ENCODE measurements around the gene ARFGEF2.
"Not testable (repeated sequence)": the region's sequence is repeated elsewhere in the genome, so short reads cannot be mapped to it uniquely, and the experiment has no call there.

The ARFGEF2 gene

DNA sequence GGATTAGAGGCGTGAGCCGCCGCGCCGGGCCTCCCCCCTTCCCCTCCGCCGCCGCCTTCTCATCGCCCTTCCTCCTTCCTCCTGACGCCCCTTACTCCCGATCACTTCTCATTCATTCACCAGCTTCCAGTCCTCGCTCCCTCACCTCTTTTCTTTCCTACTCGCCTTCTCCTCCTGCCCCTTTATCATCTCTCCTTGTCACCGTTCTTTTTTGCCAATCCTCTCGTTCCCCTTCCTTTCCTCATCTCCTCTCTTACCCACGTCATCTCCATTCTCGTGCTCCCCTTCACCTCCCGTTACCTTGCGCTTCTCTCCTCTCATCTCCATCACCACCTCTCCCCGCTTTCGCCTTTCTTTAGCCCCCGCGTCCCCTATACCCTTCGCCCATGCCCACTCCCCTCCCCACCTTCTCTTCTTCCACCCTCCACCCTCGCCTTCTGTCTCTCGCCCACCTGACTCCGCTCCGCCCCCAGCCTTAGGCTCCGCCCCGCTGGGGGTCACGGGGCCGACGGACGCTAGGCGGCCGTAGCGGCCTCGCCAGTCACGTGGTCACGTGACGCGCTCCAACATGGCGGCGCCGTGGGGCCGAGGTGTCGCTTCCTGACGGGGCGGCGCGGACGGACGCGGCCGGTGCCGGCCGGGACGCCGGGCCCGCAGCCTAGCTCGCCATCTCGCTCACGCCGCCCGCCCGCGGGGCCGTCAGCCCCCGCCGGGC lies at the start of gene ARFGEF2:
ARFGEF2 (plus strand) TSS at position 544 of the 715 bp plus-strand sequence. CDS start 179 bp downstream, outside the sequence.
- peaks cover 56% of the 10 kb centered on the region for H3K4me1 Mint-ChIP-seq (ENCODE audit: low read depth)
- peak within 1 kb of the TSS; percentile 97 for H3K4me3 Mint-ChIP-seq
- H3K9me3 Mint-ChIP-seq, result no peaks in the 10 kb centered on the region
- H3K27me3 Mint-ChIP-seq, result no peaks in the 10 kb centered on the region
- peak within 1 kb of the TSS; percentile 98 for H3K27ac Mint-ChIP-seq
- H3K36me3 Mint-ChIP-seq (ENCODE audit: low read depth), result peaks cover 4% of the 10 kb centered on the region

DNA sequence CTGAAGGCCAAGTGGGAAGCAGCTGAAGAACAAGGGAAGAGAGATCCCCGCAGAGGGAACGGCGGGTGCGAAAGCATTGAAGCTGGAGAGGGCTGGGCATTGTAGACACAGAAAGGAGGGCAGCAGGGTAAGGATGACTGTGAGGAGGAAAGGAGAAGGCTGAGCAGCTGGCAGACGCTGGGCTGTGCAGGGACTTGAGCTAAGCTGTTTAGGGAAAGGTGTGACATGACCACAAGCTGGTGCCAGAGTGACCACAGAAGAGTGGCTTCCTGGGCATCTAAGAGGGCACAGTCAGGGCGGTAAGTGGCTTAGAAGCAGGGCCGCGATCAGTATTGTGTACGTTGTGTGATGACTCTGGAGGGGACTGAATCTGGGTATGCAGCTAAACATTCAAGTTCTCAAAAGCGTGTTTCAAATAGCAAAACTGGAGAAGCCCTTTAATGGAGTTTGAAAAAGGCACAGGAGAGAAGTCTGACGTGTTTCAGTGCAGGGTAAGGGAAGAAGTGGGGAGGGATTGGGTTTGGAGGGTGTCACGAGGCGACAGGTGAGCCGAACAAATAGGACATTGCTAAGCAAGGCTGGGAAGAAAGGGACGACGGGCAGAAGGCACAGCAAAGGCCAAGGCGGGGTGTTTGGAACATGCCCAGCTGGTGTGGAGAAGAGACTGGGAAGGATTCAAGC lies 46.1 kb upstream of the ARFGEF2 start:
- H3K27me3 Mint-ChIP-seq, result no peaks in the 10 kb centered on the region
- no peak overlapping the region for H3K4me3 Mint-ChIP-seq
- peaks cover 3% of the 10 kb centered on the region for H3K9me3 Mint-ChIP-seq
- H3K27ac Mint-ChIP-seq, result peak overlapping the region; percentile 17
- H3K4me1 Mint-ChIP-seq (ENCODE audit: low read depth), result peaks cover 19% of the 10 kb centered on the region
- no peaks in the 10 kb centered on the region for H3K36me3 Mint-ChIP-seq (ENCODE audit: low read depth)

DNA sequence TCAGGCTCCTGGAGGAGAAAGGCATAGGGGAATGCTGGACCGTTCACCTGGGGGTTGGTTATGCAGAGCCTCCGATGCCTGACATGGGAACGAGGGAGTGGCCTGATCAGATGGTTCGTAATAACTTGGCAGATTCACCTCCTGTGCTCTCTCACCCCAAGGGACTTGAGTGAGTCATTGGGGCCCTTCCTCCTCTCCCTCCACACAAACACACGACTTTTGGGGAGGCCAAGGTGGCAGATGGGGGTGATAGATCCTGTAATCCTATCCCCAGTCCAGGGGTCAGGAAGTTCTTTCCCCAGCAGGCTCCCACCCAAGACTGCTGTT lies 45.6 kb upstream of the ARFGEF2 start:
- H3K9me3 Mint-ChIP-seq, result peaks cover 3% of the 10 kb centered on the region
- H3K4me3 Mint-ChIP-seq, result no peak overlapping the region
- H3K4me1 Mint-ChIP-seq (ENCODE audit: low read depth), result peaks cover 19% of the 10 kb centered on the region
- no peaks in the 10 kb centered on the region for H3K36me3 Mint-ChIP-seq (ENCODE audit: low read depth)
- H3K27ac Mint-ChIP-seq, result no peak overlapping the region
- no peaks in the 10 kb centered on the region for H3K27me3 Mint-ChIP-seq

DNA sequence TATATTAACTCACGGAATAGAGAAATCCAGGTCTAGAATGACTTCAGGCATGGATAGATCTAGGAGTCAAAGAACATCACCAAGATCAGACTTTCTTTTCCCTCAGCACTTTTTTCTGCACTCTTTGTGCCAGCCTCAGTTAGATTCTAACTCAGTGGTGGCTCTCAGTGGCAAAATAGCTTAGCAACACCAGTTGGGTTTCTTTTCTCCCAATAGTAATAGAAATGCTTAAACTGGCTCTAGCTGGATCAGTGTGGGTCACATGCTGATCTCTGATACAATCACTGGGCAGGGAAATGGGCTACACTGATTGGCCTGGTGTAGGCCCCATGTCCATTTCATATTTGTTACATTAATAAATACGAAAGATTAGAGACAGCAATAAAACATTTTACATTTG lies 44.2 kb upstream of the ARFGEF2 start:
- Mint-ChIP-seq H3K27me3 (no peaks in the 10 kb centered on the region), H3K4me1 (ENCODE audit: low read depth) (peaks cover 16% of the 10 kb centered on the region), H3K36me3 (ENCODE audit: low read depth) (no peaks in the 10 kb centered on the region), H3K27ac (no peak overlapping the region), H3K4me3 (no peak overlapping the region), H3K9me3 (no peaks in the 10 kb centered on the region)

DNA sequence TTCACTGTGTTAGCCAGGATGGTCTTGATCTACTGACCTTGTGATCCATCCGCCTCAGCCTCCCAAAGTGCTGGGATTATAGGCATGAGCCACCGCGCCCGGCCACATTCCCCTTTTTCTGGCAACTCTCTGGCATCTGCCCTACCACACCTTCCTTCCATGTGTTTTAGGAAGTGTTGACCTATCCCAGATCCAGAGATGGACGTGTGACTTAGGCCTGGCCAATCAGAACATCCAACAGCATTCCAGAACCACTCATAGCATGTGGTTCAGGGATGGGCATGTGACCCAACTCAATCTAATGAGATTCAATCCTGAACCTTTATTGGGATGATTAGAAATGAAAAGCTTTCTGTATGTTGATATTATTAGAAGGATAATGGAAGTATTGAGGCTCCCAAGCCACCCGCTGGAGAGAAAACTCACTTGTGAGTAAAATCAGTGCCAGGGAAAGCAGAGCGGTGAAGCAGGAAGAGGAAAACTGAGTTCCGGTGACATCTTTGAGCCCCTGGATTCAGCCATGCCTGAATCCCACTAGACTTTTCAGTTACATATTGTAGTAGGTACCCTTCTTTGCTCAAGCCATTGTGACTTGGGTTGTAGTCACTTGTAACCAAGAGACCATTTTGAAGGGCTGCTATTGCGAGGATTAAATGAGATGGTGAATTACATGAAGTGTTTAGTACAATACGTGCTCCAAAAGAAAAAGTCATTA lies 42.8 kb upstream of the ARFGEF2 start:
- no peak overlapping the region for H3K4me3 Mint-ChIP-seq
- H3K9me3 Mint-ChIP-seq, result no peaks in the 10 kb centered on the region
- H3K36me3 Mint-ChIP-seq (ENCODE audit: low read depth), result no peaks in the 10 kb centered on the region
- peaks cover 9% of the 10 kb centered on the region for H3K4me1 Mint-ChIP-seq (ENCODE audit: low read depth)
- no peaks in the 10 kb centered on the region for H3K27me3 Mint-ChIP-seq
- no peak overlapping the region for H3K27ac Mint-ChIP-seq

DNA sequence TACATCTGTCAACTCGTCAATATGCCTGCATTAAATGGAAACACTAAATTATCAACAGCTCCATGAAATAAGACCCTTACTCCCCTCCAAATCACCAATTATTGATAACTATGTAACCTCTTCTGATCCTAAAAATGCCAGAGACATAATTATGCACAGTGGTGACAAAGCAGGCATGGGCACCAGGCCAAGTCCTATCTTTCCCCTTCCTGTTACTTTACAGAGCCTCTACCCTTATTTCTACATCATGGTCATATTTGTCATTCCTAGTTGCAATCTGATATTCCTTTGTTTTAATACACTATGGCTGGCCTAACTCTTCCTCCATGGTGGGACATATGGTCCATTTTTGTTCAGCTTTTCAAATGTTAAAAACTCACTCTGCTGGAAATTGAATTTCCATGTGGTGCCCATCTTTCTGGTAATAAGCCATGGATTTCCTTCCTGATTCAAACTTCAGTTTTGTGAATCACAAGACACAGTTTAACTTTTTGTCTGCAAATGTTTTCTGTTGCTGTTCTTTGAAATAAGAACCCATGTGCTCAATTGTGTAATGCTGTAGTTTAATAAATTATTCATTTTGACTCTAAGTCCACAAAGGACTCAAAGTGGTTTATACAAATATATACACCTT lies 41.8 kb upstream of the ARFGEF2 start:
- no peak overlapping the region for H3K4me3 Mint-ChIP-seq
- no peaks in the 10 kb centered on the region for H3K9me3 Mint-ChIP-seq
- H3K4me1 Mint-ChIP-seq (ENCODE audit: low read depth), result peaks cover 8% of the 10 kb centered on the region
- H3K27ac Mint-ChIP-seq, result no peak overlapping the region
- no peaks in the 10 kb centered on the region for H3K36me3 Mint-ChIP-seq (ENCODE audit: low read depth)
- no peaks in the 10 kb centered on the region for H3K27me3 Mint-ChIP-seq

DNA sequence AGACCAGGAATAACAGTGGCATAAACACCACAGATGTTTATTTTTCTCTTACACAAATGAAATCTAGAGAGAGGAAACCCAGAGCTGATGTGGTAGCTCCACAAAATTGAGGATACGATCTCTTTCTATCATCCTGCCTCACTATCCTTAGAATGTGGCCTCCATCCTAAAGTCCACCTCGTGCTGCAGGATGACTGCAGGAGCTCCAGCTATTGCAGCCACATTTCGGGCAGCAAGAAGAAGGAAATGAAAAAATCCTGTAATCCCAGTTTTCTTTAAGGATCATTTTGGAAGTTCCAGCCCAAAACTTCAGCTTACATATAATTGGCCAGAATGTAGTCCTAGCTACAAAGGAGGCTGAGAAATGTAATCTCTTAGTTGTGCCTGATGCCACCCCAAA lies 41.2 kb upstream of the ARFGEF2 start:
- no peaks in the 10 kb centered on the region for H3K27me3 Mint-ChIP-seq
- peaks cover 2% of the 10 kb centered on the region for H3K4me1 Mint-ChIP-seq (ENCODE audit: low read depth)
- no peak overlapping the region for H3K4me3 Mint-ChIP-seq
- no peak overlapping the region for H3K27ac Mint-ChIP-seq
- H3K9me3 Mint-ChIP-seq, result no peaks in the 10 kb centered on the region
- H3K36me3 Mint-ChIP-seq (ENCODE audit: low read depth), result no peaks in the 10 kb centered on the region

DNA sequence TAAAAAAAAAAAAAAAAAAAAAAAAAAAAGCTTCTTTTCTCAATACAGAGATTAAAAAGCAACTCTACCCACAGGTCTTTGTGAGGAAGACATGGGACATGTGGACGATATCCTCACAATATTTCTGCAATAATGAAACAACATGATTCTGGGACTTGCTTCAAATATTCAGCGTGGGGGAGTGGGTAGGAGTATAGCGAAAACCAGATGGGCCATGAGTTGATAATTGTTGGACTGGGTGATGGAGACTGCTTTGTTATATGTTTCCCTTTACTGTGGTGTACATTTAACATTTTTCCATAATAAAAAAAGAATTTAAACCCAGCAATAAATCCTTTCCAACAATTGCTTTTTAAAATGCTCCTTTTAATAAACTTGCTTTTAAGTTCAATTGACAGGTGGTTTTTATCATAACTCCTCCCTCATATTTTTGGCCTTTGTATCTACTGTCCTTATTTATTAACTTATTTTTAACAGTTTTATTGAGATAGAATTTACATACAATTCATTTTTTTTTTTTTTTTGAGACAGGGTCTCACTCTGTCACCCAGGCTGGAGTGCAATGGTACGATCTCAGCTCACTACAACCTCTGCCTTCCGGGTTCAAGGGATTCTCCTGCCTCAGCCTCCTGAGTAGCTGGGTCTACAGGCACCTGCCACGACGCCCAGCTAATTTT lies 40.4 kb upstream of the ARFGEF2 start:
- no peaks in the 10 kb centered on the region for H3K9me3 Mint-ChIP-seq
- H3K27me3 Mint-ChIP-seq, result no peaks in the 10 kb centered on the region
- H3K4me1 Mint-ChIP-seq (ENCODE audit: low read depth), result no peaks in the 10 kb centered on the region
- H3K27ac Mint-ChIP-seq, result no peak overlapping the region
- no peaks in the 10 kb centered on the region for H3K36me3 Mint-ChIP-seq (ENCODE audit: low read depth)
- H3K4me3 Mint-ChIP-seq, result no peak overlapping the region

DNA sequence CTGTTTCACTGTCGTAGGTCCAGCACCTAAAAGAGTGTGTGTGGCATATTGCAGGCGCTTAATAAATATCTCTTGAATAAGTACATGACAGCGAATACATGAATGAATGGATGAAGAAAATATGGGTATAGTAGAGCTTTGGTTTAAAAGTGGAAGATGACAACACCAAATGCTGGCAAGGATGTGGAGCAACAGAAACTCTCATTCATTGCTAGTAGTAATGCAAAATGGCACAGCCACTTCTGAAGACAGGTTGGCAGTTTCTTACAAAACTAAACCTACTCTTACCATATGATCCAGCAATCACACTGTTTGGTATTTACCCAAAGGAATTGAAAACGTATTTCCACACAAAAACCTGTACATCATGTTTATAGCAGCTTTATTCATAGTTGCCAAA lies 36.3 kb upstream of the ARFGEF2 start:
- no peaks in the 10 kb centered on the region for H3K36me3 Mint-ChIP-seq (ENCODE audit: low read depth)
- H3K27me3 Mint-ChIP-seq, result no peaks in the 10 kb centered on the region
- no peaks in the 10 kb centered on the region for H3K9me3 Mint-ChIP-seq
- H3K4me1 Mint-ChIP-seq (ENCODE audit: low read depth), result no peaks in the 10 kb centered on the region
- H3K4me3 Mint-ChIP-seq, result no peak overlapping the region
- H3K27ac Mint-ChIP-seq, result no peak overlapping the region

DNA sequence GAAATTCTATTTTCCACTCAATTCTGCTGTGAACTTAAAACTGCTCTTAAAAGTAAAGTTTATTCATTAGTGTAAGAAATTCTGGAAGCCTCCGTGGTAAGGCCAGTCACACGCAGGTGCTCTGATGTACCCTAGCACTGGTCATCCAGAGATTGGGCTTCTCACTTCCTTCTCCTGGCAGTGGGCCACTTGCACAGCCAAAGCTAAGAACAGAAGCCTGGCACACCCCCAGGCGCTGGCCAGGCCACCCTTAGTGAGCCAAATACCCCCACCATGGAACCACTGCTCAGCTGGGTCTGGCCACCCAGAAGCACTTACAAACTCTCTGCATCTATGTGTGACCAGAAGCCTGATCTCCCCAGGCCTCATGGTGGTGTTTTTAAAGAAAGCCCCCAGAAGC lies 35.3 kb upstream of the ARFGEF2 start:
- no peaks in the 10 kb centered on the region for H3K36me3 Mint-ChIP-seq (ENCODE audit: low read depth)
- H3K27ac Mint-ChIP-seq, result no peak overlapping the region
- no peaks in the 10 kb centered on the region for H3K27me3 Mint-ChIP-seq
- no peaks in the 10 kb centered on the region for H3K9me3 Mint-ChIP-seq
- H3K4me3 Mint-ChIP-seq, result no peak overlapping the region
- no peaks in the 10 kb centered on the region for H3K4me1 Mint-ChIP-seq (ENCODE audit: low read depth)

DNA sequence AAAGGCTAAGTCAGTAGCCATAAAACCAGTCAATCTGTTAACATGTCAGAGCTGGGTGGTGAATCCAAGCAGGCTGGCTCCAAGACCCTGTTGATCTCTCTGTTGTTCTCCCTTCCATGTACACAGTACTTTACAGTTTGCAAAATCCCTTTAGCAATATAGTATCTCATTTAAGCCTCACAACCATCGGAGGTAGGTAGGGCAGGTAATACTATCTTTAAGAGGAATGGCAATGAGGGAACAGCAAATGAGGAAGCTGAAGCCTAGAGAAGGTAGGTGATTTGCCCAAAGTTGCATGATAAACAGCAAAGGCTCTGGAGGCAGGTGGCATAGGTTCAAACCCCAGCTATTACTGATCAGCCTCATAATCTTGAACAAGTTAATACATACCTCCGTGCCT lies 34.7 kb upstream of the ARFGEF2 start:
- Mint-ChIP-seq H3K27ac (no peak overlapping the region), H3K9me3 (no peaks in the 10 kb centered on the region), H3K4me3 (no peak overlapping the region), H3K27me3 (no peaks in the 10 kb centered on the region), H3K4me1 (ENCODE audit: low read depth) (no peaks in the 10 kb centered on the region), H3K36me3 (ENCODE audit: low read depth) (no peaks in the 10 kb centered on the region)

DNA sequence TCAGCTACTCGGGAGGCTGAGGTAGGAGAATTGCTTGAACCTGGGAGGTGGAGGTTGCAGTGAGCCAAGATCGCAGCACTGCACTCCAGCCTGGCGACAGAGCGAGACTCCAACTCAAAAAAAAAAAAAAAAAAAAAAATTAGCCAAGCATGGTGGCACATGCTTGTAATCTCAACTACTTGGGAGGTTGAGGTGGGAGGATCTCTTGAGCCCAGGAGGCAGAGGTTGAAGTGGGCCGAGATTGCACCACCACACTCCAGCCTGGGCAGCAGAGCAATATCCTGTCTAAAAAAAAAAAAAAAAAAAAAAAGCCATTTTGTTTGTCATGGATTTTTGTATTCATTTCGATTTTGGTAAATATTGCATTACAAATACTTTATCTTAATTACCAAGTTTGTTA lies 33.0 kb upstream of the ARFGEF2 start:
- not testable (repeated sequence) for H3K9me3 Mint-ChIP-seq; H3K36me3 Mint-ChIP-seq (ENCODE audit: low read depth); H3K4me3 Mint-ChIP-seq; H3K27me3 Mint-ChIP-seq; H3K27ac Mint-ChIP-seq; H3K4me1 Mint-ChIP-seq (ENCODE audit: low read depth)

DNA sequence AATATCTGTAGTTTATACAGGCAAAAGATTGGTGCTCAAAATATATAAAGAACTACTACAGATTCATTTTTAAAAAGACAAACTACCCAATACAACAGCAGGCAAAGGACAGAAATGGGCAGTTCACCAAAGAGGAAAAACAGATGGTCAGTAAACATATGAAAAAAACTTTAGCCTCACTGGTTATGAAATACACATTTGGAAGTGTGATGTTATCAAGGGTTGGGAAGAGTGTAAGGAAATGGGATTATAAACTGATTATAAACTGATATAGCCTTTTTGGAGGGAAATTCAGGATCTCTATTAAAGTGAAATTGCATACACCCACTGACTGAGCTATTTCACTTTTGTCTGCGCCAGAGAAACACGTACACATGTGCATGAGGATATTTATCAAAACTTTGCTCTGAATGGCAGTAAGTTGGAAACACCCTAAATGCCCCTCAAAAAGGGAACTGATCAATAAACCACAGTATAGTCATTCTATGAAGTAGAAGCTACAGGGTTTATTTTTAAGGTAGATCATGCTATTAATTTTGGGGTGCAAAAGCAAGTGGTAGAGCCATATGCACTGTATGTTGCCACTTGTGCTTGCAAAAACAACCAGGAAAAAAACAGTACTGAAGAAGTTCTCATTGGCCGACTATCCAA lies 32.2 kb upstream of the ARFGEF2 start:
- H3K9me3 Mint-ChIP-seq, result no peaks in the 10 kb centered on the region

DNA sequence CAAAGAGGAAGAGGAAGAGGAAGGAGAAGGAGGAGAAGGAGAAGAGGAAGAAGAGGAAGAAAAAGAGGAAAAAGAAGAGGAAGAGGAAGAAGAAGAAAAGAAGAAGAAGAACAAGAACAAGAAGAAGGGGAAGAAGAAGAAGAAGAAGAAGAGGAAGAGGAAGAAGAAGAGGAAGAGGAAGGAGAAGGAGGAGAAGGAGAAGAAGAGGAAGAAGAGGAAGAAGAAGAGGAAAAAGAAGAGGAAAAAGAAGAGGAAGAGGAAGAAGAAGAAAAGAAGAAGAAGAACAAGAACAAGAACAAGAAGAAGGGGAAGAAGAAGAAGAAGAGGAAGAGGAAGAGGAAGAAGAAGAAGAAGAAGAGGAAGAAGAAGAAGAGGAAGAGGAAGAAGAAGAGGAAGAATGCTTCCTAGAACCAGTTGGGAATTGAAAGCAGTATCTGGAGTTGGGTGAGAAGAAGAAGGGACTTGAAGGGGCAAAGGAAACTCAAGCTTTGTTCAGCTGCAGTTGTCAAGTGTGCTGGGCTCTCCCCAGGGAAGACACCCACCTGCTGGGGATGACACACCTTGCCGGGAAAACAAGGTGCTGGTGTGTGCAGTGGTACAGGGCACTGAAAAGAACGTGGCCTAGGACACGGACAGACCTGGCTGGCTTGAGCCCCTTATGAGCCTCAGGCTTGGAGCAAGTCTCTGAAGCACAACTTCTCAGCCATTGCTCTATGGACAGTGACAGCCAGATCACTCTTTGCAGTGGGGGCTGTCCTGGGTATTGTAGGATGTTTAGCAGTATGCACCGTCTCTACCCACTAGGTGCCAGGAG lies 30.1 kb upstream of the ARFGEF2 start:
- no peak overlapping the region for H3K4me3 Mint-ChIP-seq
- no peaks in the 10 kb centered on the region for H3K9me3 Mint-ChIP-seq
- no peaks in the 10 kb centered on the region for H3K36me3 Mint-ChIP-seq (ENCODE audit: low read depth)
- H3K27me3 Mint-ChIP-seq, result no peaks in the 10 kb centered on the region
- H3K27ac Mint-ChIP-seq, result no peak overlapping the region
- no peaks in the 10 kb centered on the region for H3K4me1 Mint-ChIP-seq (ENCODE audit: low read depth)

More for the DNA sequence above, 32.2 kb upstream of the ARFGEF2 start:
- H3K27me3 Mint-ChIP-seq, result no peaks in the 10 kb centered on the region
- no peak overlapping the region for H3K4me3 Mint-ChIP-seq
- no peaks in the 10 kb centered on the region for H3K4me1 Mint-ChIP-seq (ENCODE audit: low read depth)
- no peaks in the 10 kb centered on the region for H3K36me3 Mint-ChIP-seq (ENCODE audit: low read depth)
- no peak overlapping the region for H3K27ac Mint-ChIP-seq
